Hypothalamus (tissue), 51 donors: ENCODE data around the gene RNU6-7.

Experiments used
- DNase-seq, 51 donors: peaks; one replicate each; lab custom pipeline; 2025; lab: John Stamatoyannopoulos, UW

Gene RNU6-7

DNA sequence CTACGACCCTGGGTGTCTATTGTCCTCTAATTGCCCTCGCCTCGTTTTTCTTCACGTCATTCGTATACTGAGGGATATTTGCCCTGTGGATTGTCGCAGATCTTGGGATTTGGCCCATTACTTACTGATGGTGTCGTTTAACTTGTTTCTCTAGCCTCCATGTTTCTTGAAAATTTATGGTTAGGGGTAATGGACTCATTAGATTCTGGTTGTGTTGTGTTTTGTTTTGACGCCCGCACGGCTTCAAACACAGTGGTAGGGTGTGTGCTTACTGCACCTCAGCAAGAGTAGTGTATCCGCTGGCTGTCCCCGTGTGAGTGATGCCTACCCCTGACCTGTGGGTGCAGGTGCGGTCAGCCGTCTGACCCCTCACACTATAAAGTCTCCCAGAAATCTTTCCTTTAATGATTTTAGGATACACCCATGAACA lies 2.1 kb downstream of the RNU6-7 start:
- peak in 4 of 51 donors; percentile 4 to 11 (median 10) for DNase-seq

GRCh38 chr14:32205554-32205953 lies 3.7 kb downstream of the RNU6-7 start:
- no peak for DNase-seq

DNA sequence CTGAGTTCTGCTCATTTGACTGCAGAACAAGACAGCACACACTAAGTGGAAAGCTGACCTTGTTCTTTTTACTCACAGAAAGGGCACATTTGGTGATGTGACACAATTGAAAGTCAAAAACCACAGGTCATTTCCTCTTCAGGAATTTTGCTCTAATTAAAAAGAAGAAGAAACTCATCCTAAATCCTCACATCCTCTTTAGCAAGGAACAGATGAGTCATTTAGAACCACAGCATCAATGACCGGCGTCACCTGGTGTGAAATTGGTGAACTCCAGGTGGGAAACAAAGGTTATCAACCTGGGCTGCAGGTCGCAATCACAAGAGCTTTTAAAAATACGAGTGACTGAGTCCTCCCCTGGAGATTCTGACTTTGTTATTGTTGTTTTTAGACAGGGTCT lies 4.1 kb downstream of the RNU6-7 start:
- no peak for DNase-seq

DNA sequence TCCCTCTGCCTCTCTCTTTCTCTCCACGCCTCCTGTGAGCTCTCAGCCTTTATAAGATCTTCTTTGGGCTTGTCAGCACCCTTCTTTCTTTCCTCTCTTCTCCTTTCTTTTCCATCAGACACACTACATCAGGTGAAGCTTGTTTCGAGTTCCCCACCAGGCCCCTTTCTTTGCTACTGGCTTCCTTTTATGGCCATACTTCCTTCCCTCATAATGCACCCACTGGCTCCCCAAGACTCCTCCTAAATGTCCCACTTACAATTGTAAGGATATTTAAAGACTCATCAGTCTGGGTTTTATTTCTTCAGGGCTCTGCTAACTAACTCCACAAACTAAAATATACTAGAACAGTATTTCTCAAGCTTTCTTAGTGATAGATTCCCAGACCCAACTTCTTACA lies 4.7 kb downstream of the RNU6-7 start:
- DNase-seq: no peak

DNA sequence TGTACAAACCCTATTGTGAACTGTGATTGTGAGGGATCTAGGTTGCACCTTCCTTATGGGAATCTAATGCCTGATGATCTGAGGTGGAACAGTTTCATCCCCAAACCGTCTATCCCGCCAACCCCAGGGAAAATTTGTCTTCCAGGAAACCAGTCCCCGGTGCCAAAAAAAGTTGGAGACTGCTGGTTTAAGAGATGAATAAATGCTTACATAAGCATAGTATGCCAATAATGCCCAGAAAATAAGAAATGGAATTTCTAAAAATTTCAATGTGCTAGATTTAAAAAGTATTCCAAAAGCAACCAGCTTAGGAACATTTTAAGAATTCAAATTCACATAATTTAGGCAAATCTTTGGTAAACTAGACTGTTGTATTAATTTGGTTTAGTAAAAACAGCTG lies 6.6 kb downstream of the RNU6-7 start:
- no peak for DNase-seq

DNA sequence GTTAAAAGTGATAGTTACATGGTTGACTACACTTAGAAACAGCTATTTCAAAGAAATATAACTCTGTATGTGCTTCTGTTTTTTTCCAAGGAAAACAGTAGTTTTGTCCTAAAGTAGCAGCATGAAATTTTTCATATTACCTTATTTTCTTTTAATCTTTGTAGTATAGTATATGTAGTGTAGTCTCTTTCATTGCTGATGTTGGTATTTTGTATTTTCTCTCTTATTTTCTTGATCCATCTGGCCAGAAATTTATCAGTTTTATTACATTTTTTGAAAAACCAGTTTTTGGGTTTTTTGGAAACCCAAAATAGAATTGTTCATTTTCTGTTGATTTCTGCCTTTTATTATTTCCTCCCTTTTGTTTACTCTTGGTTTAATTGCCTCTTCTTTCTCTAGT lies 7.6 kb downstream of the RNU6-7 start:
- no peak for DNase-seq

GRCh38 chr14:32211068-32211404 lies 9.2 kb downstream of the RNU6-7 start:
- DNase-seq: no peak

GRCh38 chr14:32212833-32213232 lies 11.0 kb downstream of the RNU6-7 start:
- no peak for DNase-seq

- DNase-seq: no peak
Measured at GRCh38 chr14:32217301-32217700, 15.5 kb downstream of the RNU6-7 start.

DNA sequence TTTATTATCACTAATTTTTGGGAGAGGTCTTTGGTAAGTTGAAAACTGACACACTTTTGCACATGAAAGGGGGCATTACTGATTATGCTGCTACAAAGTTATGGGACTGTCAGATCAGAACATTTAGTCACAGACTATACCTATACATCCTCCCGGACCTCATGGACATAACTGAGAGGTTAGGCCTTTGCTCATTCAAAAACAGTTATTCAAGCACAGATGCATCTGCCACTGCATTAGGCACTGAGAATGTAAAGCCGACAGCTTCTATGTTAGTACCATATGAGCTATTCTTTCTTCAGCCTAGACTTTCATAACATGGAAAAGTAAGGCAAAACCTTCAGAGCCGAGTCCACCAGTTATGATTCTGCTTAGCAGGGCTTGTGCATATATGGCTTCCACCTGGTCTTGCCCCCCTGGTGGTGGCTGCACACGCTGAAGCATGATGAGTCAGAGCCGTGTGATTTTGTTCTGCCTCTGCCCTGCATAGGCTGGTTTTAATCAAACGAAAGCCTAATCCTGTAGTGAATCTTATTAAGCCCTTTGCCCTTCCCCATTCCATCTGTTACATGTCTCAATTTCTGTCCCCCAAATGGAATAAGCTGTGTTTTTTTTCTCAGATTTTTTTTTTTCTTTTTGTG lies 23.0 kb downstream of the RNU6-7 start:
- DNase-seq: peak in 12 of 51 donors; percentile 1 to 32 (median 8)

DNA sequence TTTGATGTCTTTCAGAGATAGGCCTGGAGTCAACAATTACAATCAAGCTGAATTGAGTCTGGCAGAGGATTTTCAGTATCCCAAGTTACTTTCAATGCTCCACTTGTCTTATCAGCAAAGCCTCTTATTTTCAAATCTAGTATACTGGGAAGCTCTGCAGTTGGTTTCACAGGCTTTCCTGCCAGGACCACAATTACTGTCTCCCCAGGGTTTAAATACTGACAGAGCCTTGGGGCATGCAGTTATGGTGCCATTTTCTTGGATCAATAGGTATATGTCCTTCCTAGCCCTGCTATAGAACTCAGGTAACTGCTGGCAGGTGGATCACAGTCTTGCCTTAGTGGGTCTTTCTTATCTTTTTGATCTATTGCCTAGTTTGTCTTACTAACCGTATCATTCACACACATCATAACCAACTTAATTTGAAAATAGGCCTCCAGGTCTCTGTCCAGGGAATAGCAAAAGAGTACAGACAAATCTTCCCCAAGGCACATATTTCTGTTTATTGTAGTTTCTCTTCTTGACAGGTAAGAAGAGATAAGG lies 23.6 kb downstream of the RNU6-7 start:
- DNase-seq: no peak

GRCh38 chr14:32226056-32226455 lies 24.2 kb downstream of the RNU6-7 start:
- no peak for DNase-seq

DNA sequence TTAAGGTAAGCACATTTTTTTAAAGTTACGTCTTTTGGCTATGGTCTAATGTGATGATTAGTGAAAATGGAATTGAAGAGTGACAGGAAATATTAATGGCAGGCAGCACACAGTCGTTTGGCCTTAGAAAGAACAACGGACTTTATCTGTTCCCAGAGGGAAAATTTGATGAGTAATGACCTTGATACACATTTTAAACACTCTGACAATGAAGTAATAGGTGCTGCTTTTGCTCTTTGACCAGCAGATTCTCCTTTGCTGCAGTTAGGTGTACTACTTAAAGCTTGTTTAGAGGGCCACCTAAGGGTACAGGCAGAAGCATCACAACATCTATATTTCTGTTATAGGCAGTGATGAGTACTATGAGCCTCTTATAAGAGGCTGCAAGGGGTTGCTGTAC lies 28.3 kb downstream of the RNU6-7 start:
- no peak for DNase-seq

DNA sequence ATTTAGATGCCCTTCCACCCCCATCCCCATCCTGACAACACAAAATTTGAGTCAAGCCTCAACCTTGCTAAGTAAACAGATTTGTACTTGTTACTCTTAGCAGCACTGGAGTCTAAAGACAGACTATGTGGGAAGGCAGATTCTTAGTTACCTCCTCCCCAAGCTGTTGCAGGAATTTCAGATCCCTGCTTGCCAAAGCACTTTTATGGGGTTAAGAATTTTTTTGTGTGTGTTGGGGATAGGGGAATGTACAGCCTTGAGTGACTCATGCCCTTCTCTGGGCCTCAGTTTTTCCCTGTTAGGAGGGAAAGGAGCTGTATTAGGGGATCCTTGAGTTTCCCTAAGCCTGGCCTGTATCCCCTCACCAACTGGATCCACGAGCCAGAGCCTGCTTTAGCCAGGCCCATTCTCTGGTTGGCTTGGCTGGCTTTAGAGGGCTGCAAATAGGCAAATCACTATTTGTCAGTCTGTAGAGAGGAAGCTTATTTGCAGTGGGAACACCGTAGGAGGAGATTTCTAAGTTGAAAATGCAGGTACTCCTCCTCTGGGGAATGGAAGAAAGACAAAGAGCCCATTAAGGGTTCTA lies 28.9 kb downstream of the RNU6-7 start:
- DNase-seq: no peak

DNA sequence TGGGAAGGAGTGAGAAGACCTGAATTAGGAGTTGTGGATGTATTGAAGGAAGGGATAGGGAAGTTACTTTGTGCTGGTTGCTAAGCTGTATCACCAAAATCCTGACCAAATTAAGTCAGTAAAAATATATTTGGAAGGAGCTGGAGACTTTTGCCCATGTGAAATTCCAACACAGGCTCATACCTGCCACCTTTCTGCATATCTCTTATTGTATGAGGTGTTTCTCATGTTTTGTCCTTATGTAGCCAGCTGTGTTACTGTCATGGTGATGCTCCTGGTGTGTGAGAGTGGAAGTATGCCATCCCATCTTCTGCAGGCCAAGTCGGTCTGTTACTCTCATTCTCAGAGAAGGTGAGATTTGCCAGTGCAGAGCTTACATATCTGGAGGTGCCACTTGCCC lies 30.6 kb downstream of the RNU6-7 start:
- DNase-seq: no peak

DNA sequence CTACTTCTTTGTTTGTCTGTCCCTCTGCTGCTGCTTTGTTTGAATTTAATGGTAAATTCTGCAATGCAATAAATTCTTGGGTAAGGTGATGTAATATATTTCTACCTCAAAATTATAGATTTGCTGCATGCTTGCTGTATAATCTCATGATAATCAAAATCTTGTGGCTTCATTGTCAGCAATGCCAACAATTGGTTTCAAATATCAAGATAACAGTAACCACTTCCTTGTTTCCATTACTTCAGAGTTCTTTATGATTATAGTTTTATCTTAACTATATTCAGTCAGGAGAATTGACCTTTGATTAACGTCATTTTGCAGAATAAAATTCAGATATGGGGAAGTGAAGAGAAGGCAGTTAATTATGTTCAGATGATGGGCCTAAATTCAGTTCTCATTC lies 31.4 kb downstream of the RNU6-7 start:
- DNase-seq: no peak

DNA sequence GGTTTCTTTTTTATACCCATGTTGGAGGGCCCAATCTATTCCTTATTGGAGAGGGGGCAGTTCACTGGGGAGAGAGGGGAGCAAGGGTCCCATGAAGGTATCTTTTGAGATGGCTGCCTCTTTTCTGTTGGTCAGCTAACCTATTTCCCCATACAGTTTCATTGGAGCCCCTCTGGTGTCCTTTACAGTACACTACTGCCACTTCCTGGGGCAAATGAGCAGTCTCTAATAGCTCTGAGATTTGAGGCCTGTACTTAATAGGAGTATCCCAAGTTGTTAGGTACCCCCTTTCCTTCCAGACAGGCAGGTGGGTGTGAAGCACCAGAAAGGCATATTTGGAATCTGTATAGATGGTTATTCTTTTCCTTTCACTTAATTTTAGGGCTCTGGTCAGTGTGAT lies 42.6 kb downstream of the RNU6-7 start:
- no peak for DNase-seq

- no peak for DNase-seq
Measured at GRCh38 chr14:32246751-32247150, 44.9 kb downstream of the RNU6-7 start.

GRCh38 chr14:32249371-32249770 lies 47.5 kb downstream of the RNU6-7 start:
- DNase-seq: no peak

- DNase-seq: no peak
Measured at GRCh38 chr14:32249780-32250179, 47.9 kb downstream of the RNU6-7 start.

- no peak for DNase-seq
Measured at GRCh38 chr14:32250681-32251080, 48.8 kb downstream of the RNU6-7 start.

- no peak for DNase-seq
Measured at GRCh38 chr14:32251530-32251929, 49.7 kb downstream of the RNU6-7 start.
